ENCODE data around the gene BHLHE41.
A peak's percentile ranks its signal among the peaks of the same experiment; 100 is the strongest.

The BHLHE41 gene

GRCh38 chr12:26120561-26121274 is 4.1 kb downstream of the BHLHE41 start:
- no peak for TF ChIP-seq CTCF (IDR thresholded peaks at IDR 0.05; ENCODE audit: extremely low read depth, missing control alignments)
- no peak for DNase-seq (ENCODE audit: low spot score)

GRCh38 chr12:26119391-26119989 is 5.3 kb downstream of the BHLHE41 start:
- peak; percentile 52 for DNase-seq (ENCODE audit: low spot score)
- peak; percentile 1 for TF ChIP-seq CTCF (IDR thresholded peaks at IDR 0.05; ENCODE audit: extremely low read depth, missing control alignments)

GRCh38 chr12:26118308-26118707 is 6.5 kb downstream of the BHLHE41 start:
- TF ChIP-seq CTCF (IDR thresholded peaks at IDR 0.05; ENCODE audit: extremely low read depth, missing control alignments): no peak
- DNase-seq (ENCODE audit: low spot score): no peak

GRCh38 chr12:26116829-26117715 is 7.8 kb downstream of the BHLHE41 start:
- DNase-seq (ENCODE audit: low spot score): no peak
- no peak for TF ChIP-seq CTCF (IDR thresholded peaks at IDR 0.05; ENCODE audit: extremely low read depth, missing control alignments)

GRCh38 chr12:26114720-26115401 is 10.0 kb downstream of the BHLHE41 start:
- DNase-seq (ENCODE audit: low spot score): no peak
- TF ChIP-seq CTCF (IDR thresholded peaks at IDR 0.05; ENCODE audit: extremely low read depth, missing control alignments): no peak

- DNase-seq (ENCODE audit: low spot score): peak; percentile 89
- no peak for TF ChIP-seq CTCF (IDR thresholded peaks at IDR 0.05; ENCODE audit: extremely low read depth, missing control alignments)
These were observed 10.8 kb downstream of the BHLHE41 start for GRCh38 chr12:26113853-26114719.
